Epidermal melanocyte (primary cell): ENCODE measurements around the gene U2SURP.
"Not testable (repeated sequence)": the region's sequence is repeated elsewhere in the genome, so short reads cannot be mapped to it uniquely, and the experiment has no call there.

Experiments
- DNase-seq: peaks from one replicate; pipeline ENCODE4 v3.0.0; 2011; ENCODE audit warnings: low spot score; ENCODE audit not compliant: insufficient read length

U2SURP gene

GRCh38 chr3:143070977-143071551, 69.7 kb downstream of the U2SURP start:
- peak; percentile 78 for DNase-seq

- DNase-seq: no peak
Measured at GRCh38 chr3:143071776-143072175, 70.4 kb downstream of the U2SURP start.

- DNase-seq: not testable (repeated sequence)
Measured at GRCh38 chr3:143072298-143073020, 71.1 kb downstream of the U2SURP start.

- DNase-seq: not testable (repeated sequence)
Measured at GRCh38 chr3:143073541-143073940, 72.2 kb downstream of the U2SURP start.

GRCh38 chr3:143073983-143074382, 72.6 kb downstream of the U2SURP start:
- not testable (repeated sequence) for DNase-seq

GRCh38 chr3:143078883-143079282, 77.5 kb downstream of the U2SURP start:
- no peak for DNase-seq

- no peak for DNase-seq
Measured at GRCh38 chr3:143080196-143080595, 78.8 kb downstream of the U2SURP start.

GRCh38 chr3:143081365-143081764, 80.0 kb downstream of the U2SURP start:
- DNase-seq: no peak

GRCh38 chr3:143081844-143082778, 80.7 kb downstream of the U2SURP start:
- no peak for DNase-seq

GRCh38 chr3:143083781-143084180, 82.4 kb downstream of the U2SURP start:
- DNase-seq: no peak

- DNase-seq: no peak
Measured at GRCh38 chr3:143084856-143085731, 83.7 kb downstream of the U2SURP start.

GRCh38 chr3:143088835-143089234, 87.5 kb downstream of the U2SURP start:
- DNase-seq: no peak

GRCh38 chr3:143089965-143090364, 88.6 kb downstream of the U2SURP start:
- no peak for DNase-seq

GRCh38 chr3:143090486-143090885, 89.1 kb downstream of the U2SURP start:
- DNase-seq: no peak

- no peak for DNase-seq
Measured at GRCh38 chr3:143090976-143091837, 89.8 kb downstream of the U2SURP start.

- DNase-seq: no peak
Measured at GRCh38 chr3:143092191-143092590, 90.8 kb downstream of the U2SURP start.

GRCh38 chr3:143095813-143096212, 94.4 kb downstream of the U2SURP start:
- no peak for DNase-seq

- DNase-seq: no peak
Measured at GRCh38 chr3:143098032-143098764, 96.8 kb downstream of the U2SURP start.

- no peak for DNase-seq
Measured at GRCh38 chr3:143099210-143099609, 97.8 kb downstream of the U2SURP start.
